Fibroblast of pulmonary artery (primary cell): ENCODE data around the gene PSAPL1.

Experiments used
- DNase-seq: peaks from one replicate; pipeline ENCODE4 v3.0.0-alpha.2; 2010; ENCODE audit warnings: low read depth
- H3K4me3 ChIP-seq: replicated peaks from 2 replicates; pipeline ENCODE4 v1.5.1; 2011; ENCODE audit warnings: low read depth, mild to moderate bottlenecking, control low read depth, low read length, moderate library complexity
- TF ChIP-seq, protein P1 (sequence below): IDR thresholded peaks from 2 replicates; pipeline ENCODE4 v1.5.1; 2011; ENCODE audit warnings: mild to moderate bottlenecking, control low read depth, low read length, inconsistent platforms; ENCODE audit errors: missing control alignments

PSAPL1 gene

DNA sequence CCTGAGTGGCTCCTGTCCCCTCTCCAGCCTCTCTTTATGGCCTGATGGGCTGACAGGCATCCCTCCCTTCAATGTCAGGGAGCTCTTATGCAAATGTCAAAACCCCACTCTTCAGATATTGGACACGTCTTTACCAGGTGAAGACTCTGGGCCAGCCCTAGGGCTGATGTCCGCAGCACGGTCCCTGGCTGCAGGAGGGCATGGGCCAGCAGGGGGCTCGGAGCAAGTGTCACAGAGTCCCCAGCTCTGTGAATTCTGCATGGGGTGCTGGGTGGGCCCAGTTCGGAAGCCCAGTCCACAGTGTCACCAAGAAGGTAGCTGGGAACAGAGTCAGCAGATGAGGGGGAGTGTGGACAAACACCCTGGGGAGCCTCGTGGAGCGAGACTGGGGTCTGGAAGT, 39.6 kb upstream of the PSAPL1 start:
- TF ChIP-seq, protein P1, sequence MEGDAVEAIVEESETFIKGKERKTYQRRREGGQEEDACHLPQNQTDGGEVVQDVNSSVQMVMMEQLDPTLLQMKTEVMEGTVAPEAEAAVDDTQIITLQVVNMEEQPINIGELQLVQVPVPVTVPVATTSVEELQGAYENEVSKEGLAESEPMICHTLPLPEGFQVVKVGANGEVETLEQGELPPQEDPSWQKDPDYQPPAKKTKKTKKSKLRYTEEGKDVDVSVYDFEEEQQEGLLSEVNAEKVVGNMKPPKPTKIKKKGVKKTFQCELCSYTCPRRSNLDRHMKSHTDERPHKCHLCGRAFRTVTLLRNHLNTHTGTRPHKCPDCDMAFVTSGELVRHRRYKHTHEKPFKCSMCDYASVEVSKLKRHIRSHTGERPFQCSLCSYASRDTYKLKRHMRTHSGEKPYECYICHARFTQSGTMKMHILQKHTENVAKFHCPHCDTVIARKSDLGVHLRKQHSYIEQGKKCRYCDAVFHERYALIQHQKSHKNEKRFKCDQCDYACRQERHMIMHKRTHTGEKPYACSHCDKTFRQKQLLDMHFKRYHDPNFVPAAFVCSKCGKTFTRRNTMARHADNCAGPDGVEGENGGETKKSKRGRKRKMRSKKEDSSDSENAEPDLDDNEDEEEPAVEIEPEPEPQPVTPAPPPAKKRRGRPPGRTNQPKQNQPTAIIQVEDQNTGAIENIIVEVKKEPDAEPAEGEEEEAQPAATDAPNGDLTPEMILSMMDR, result no peak
- no peak overlapping the region for H3K4me3 ChIP-seq
- DNase-seq, result no peak

GRCh38 chr4:7473081-7473480, 38.4 kb upstream of the PSAPL1 start:
- no peak for DNase-seq
- TF ChIP-seq, protein P1, result no peak
- H3K4me3 ChIP-seq, result no peak overlapping the region

DNA sequence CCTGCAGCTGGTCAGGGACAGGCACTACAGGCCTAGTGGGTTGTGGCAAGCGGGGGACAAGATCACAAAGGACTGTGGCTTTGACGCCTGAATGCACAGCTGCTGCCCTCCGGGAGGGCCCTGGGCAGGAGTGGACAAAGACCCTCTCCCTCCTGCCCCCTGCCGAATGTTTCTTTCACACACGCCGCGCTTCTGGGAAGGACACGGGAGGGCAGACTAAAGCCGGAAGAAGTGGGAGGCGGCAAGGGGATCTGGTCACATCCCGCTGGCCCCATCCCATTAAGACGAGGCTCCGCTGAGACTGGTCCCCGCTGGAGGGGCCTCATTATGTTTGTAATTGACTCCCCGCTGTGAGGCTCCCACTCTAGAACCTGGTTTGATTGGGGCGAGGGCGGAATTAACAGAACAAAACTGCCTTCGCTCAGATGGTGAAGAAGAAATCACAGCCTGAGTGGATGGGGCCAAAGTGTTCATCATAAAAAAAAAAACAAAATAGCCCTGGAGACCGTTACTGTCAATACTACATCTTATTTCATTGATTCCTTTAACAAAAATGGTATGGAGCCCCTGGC, 37.8 kb upstream of the PSAPL1 start:
- no peak for DNase-seq
- no peak overlapping the region for H3K4me3 ChIP-seq
- TF ChIP-seq, protein P1, result no peak

DNA sequence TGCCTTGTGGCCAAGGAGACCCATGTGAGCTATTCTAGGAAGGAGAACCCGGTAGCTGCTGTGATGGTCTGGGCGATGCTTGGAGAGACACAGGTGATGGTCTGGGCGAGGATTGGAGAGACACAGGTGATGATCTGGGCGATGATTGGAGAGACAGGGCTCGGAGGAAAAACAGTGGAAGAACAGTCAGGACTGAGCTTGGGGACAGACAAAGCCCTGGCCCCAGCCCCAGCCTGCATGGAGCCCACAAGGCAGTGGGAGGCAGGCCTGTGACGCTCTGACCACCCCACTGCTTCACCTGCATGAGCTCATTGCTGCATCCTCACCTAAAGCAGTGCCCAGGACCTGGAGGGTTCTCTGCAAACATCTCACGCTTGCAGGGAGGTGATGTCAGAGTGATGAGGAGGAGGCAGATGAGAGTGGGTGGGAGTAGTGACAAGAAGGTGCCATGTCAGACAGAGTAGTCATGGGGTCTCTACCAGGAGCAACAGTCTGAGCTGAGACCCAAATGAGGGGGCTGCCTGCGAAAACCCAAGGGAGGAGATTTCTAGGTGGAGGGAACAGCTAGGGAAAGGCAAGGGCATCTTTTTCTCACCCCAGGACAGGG, 35.9 kb upstream of the PSAPL1 start:
- DNase-seq, result no peak
- TF ChIP-seq, protein P1, result no peak
- no peak overlapping the region for H3K4me3 ChIP-seq

DNA sequence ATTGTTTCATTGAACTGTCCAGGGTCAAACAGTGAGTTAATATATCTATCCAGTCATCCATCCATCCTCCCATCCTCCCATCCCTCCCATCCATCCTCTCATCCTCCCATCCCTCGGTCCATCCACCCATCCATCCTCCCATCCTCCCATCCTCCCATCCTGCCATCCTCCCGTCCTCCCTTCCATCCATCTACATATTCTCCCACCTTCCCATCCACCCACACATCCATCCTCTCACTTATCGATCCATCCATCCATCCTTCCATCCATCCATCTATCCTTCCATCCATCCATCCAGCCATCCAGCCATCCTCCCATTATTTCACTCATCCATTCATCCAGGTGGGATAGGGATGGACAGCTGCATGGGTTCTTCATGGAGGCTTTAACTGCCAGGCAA, 35.4 kb upstream of the PSAPL1 start:
- no peak for DNase-seq
- TF ChIP-seq, protein P1, result no peak
- no peak overlapping the region for H3K4me3 ChIP-seq

- TF ChIP-seq, protein P1, result no peak
- no peak overlapping the region for H3K4me3 ChIP-seq
- no peak for DNase-seq
Observed at GRCh38 chr4:7469023-7469422, 34.3 kb upstream of the PSAPL1 start.

- TF ChIP-seq, protein P1, result no peak
Observed at GRCh38 chr4:7467471-7467870, 32.7 kb upstream of the PSAPL1 start.

More at GRCh38 chr4:7467471-7467870, 32.7 kb upstream of the PSAPL1 start:
- DNase-seq, result no peak
- H3K4me3 ChIP-seq, result no peak overlapping the region
